Calu3 (cell line): ENCODE data around the gene PLEKHM3. TPM values are rescaled to one million over a fixed set of nuclear protein-coding genes. Genes with fewer than 3 reads are reported as not detected.

ENCODE experiments used
- BruUV-seq: library from RNA; stranded (reverse); fragments of 400-500 nt; replicated peaks from 2 replicates; lab custom pipeline; 2021; lab: Mats Ljungman, UMichigan
- CTCF ChIA-PET: fragments of 300-600 bp; sonication (Branson Sonifier 250); formaldehyde crosslinking; loops from one replicate; lab custom pipeline; 2022; ENCODE audit warnings: antibody characterized with exemption; lab: Charles Lee
- DNase-seq: peaks from one replicate; pipeline ENCODE4 v3.0.0; 2022
- H3K27ac Mint-ChIP-seq: one replicate; pipeline ENCODE4 v1.8.0; 2022; ENCODE audit warnings: mixed read lengths; ENCODE audit not compliant: unreplicated experiment
- H3K27me3 Mint-ChIP-seq: one replicate; pipeline ENCODE4 v1.8.0; 2022; ENCODE audit warnings: mixed read lengths; ENCODE audit not compliant: unreplicated experiment
- H3K36me3 Mint-ChIP-seq: one replicate; pipeline ENCODE4 v1.8.0; 2022; ENCODE audit warnings: mild to moderate bottlenecking, moderate library complexity, mixed read lengths; ENCODE audit not compliant: insufficient read depth, unreplicated experiment
- H3K4me1 Mint-ChIP-seq: one replicate; pipeline ENCODE4 v1.8.0; 2022; ENCODE audit warnings: mild to moderate bottlenecking, low read depth, mixed read lengths; ENCODE audit not compliant: unreplicated experiment
- H3K4me3 Mint-ChIP-seq: one replicate; pipeline ENCODE4 v1.8.0; 2022; ENCODE audit warnings: mild to moderate bottlenecking, low read depth, moderate library complexity, mixed read lengths; ENCODE audit not compliant: unreplicated experiment
- H3K9me3 Mint-ChIP-seq: one replicate; pipeline ENCODE4 v1.8.0; 2022; ENCODE audit warnings: low read depth, mixed read lengths; ENCODE audit not compliant: unreplicated experiment
- CTCF ChIP-seq: fragments of 200-600 bp; IDR thresholded peaks from one replicate; pipeline ENCODE4 v1.8.0; 2022; ENCODE audit warnings: antibody characterized with exemption; ENCODE audit not compliant: unreplicated experiment
- intact Hi-C: fragments of 100-400 bp; cut with micrococcal nuclease; formaldehyde crosslinking; loops from one replicate; pipeline ENCODE4 v1.10.0; 2022; ENCODE audit not compliant: unreplicated experiment
- total RNA-seq: library from RNA; stranded (reverse); gene quantifications from 2 replicates; pipeline ENCODE4 v1.2.3, GENCODE V29; 2022

The PLEKHM3 gene
- total RNA-seq, 1 experiment from 2014 or later = 8.0 TPM

GRCh38 chr2:207925601-207926000, 99.7 kb downstream of the PLEKHM3 start:
- Mint-ChIP-seq H3K4me1 (peaks cover 5% of the 10 kb centered on the region), H3K9me3 (no peaks in the 10 kb centered on the region), H3K4me3 (no peak overlapping the region), H3K27ac (no peak overlapping the region), H3K27me3 (no peaks in the 10 kb centered on the region), H3K36me3 (no peaks in the 10 kb centered on the region)
- CTCF ChIA-PET = no interaction called here
- no peak for TF ChIP-seq CTCF
- intact Hi-C loops = no loop called here
- no TSS peak for BruUV-seq
- DNase-seq = no peak

- CTCF ChIA-PET = interaction anchor here (0.6 to 1.3 kb wide), 2 partner anchors 11 to 32 kb away, joined by 3 to 4 read pairs; no protein-coding TSS in a partner anchor
- H3K36me3 Mint-ChIP-seq = no peaks in the 10 kb centered on the region
- DNase-seq = no peak
- no peaks in the 10 kb centered on the region for H3K27me3 Mint-ChIP-seq
- BruUV-seq = no TSS peak
- H3K4me3 Mint-ChIP-seq = no peak overlapping the region
- H3K9me3 Mint-ChIP-seq = no peaks in the 10 kb centered on the region
- H3K27ac Mint-ChIP-seq = no peak overlapping the region
- intact Hi-C loops = no loop called here
- H3K4me1 Mint-ChIP-seq = peaks cover 18% of the 10 kb centered on the region
- no peak for TF ChIP-seq CTCF
Measured at GRCh38 chr2:207921606-207922005, 103.7 kb downstream of the PLEKHM3 start.

- no peak for TF ChIP-seq CTCF
- intact Hi-C loops = no loop called here
- Mint-ChIP-seq H3K9me3 (no peaks in the 10 kb centered on the region), H3K36me3 (no peaks in the 10 kb centered on the region), H3K27ac (no peak overlapping the region), H3K4me3 (no peak overlapping the region), H3K27me3 (no peaks in the 10 kb centered on the region), H3K4me1 (peaks cover 18% of the 10 kb centered on the region)
- DNase-seq = no peak
- CTCF ChIA-PET = interaction anchor here (1.3 kb wide), 1 partner anchor 10 kb away, joined by 4 read pairs; no protein-coding TSS in a partner anchor
- no TSS peak for BruUV-seq
Measured at GRCh38 chr2:207920721-207921120, 104.6 kb downstream of the PLEKHM3 start.

GRCh38 chr2:207920321-207920720, 105.0 kb downstream of the PLEKHM3 start:
- Mint-ChIP-seq H3K4me3 (no peak overlapping the region), H3K27ac (no peak overlapping the region), H3K27me3 (no peaks in the 10 kb centered on the region), H3K9me3 (no peaks in the 10 kb centered on the region), H3K36me3 (no peaks in the 10 kb centered on the region), H3K4me1 (peaks cover 18% of the 10 kb centered on the region)
- no peak for TF ChIP-seq CTCF
- no TSS peak for BruUV-seq
- DNase-seq = no peak
- intact Hi-C loops = no loop called here
- CTCF ChIA-PET = no interaction called here
